Glutamatergic neuron (in vitro differentiated cells): ENCODE data around the gene ARHGAP11A. TPM values are rescaled to one million over a fixed set of nuclear protein-coding genes. Genes with fewer than 3 reads are reported as not detected.

ENCODE experiments used
- DNase-seq: peaks from one replicate; pipeline ENCODE4 v3.0.0; 2022
- H3K27ac Mint-ChIP-seq: one replicate; pipeline ENCODE4 v1.8.0; 2020; ENCODE audit warnings: mild to moderate bottlenecking, mixed read lengths, inconsistent platforms; ENCODE audit not compliant: unreplicated experiment
- H3K27me3 Mint-ChIP-seq: one replicate; pipeline ENCODE4 v1.8.0; 2020; ENCODE audit warnings: mild to moderate bottlenecking, moderate library complexity, mixed read lengths, inconsistent platforms; ENCODE audit not compliant: unreplicated experiment
- H3K36me3 Mint-ChIP-seq: one replicate; pipeline ENCODE4 v1.8.0; 2020; ENCODE audit warnings: mild to moderate bottlenecking, mixed read lengths, inconsistent platforms; ENCODE audit not compliant: unreplicated experiment
- H3K4me1 Mint-ChIP-seq: one replicate; pipeline ENCODE4 v1.8.0; 2020; ENCODE audit warnings: mild to moderate bottlenecking, low read depth, mixed read lengths, inconsistent platforms; ENCODE audit not compliant: unreplicated experiment
- H3K4me3 Mint-ChIP-seq: one replicate; pipeline ENCODE4 v1.8.0; 2020; ENCODE audit warnings: mild to moderate bottlenecking, mixed read lengths, inconsistent platforms; ENCODE audit not compliant: unreplicated experiment
- H3K9me3 Mint-ChIP-seq: one replicate; pipeline ENCODE4 v1.8.0; 2020; ENCODE audit warnings: mild to moderate bottlenecking, moderate library complexity, mixed read lengths, inconsistent platforms; ENCODE audit not compliant: unreplicated experiment
- CTCF ChIP-seq: fragments of 200-600 bp; sonication (generic); IDR thresholded peaks from one replicate; pipeline ENCODE4 v1.5.0; 2021; ENCODE audit not compliant: partially characterized antibody, unreplicated experiment
- total RNA-seq: library from RNA; stranded (reverse); fragmentation: NEBNext Ultra II Directional; extraction: Animal tissue kit (Norgen Biotek cat#: 25700); gene quantifications from one replicate; pipeline ENCODE4 v1.2.1, GENCODE V29; 2021; ENCODE audit not compliant: unreplicated experiment

Gene ARHGAP11A
- total RNA-seq, 1 donor from 2014 or later, result 8.9 TPM

GRCh38 chr15:32682977-32683630, 67.8 kb downstream of the ARHGAP11A start:
- Mint-ChIP-seq H3K4me3 (no peak overlapping the region), H3K4me1 (no peaks in the 10 kb centered on the region), H3K27ac (no peak overlapping the region), H3K9me3 (no peaks in the 10 kb centered on the region), H3K36me3 (peaks cover 7% of the 10 kb centered on the region), H3K27me3 (no peaks in the 10 kb centered on the region)
- no peak for TF ChIP-seq CTCF
- no peak for DNase-seq

GRCh38 chr15:32683906-32684584, 68.7 kb downstream of the ARHGAP11A start:
- Mint-ChIP-seq H3K27me3 (no peaks in the 10 kb centered on the region), H3K4me1 (no peaks in the 10 kb centered on the region), H3K4me3 (no peak overlapping the region), H3K9me3 (no peaks in the 10 kb centered on the region), H3K36me3 (peaks cover 7% of the 10 kb centered on the region), H3K27ac (no peak overlapping the region)
- TF ChIP-seq CTCF, result no peak
- DNase-seq, result no peak

- no peaks in the 10 kb centered on the region for H3K4me1 Mint-ChIP-seq
- no peaks in the 10 kb centered on the region for H3K9me3 Mint-ChIP-seq
- H3K36me3 Mint-ChIP-seq, result peaks cover 7% of the 10 kb centered on the region
- no peak overlapping the region for H3K4me3 Mint-ChIP-seq
- TF ChIP-seq CTCF, result no peak
- no peaks in the 10 kb centered on the region for H3K27me3 Mint-ChIP-seq
- DNase-seq, result no peak
- H3K27ac Mint-ChIP-seq, result no peak overlapping the region
Observed at GRCh38 chr15:32685576-32685975, 70.3 kb downstream of the ARHGAP11A start.

- H3K27me3 Mint-ChIP-seq, result no peaks in the 10 kb centered on the region
- H3K4me1 Mint-ChIP-seq, result no peaks in the 10 kb centered on the region
- peaks cover 7% of the 10 kb centered on the region for H3K36me3 Mint-ChIP-seq
- H3K4me3 Mint-ChIP-seq, result no peak overlapping the region
- H3K9me3 Mint-ChIP-seq, result peaks cover 2% of the 10 kb centered on the region
- H3K27ac Mint-ChIP-seq, result no peak overlapping the region
- DNase-seq, result no peak
- TF ChIP-seq CTCF, result no peak
Observed at GRCh38 chr15:32687556-32687955, 72.3 kb downstream of the ARHGAP11A start.

- H3K36me3 Mint-ChIP-seq, result peaks cover 7% of the 10 kb centered on the region
- no peak for TF ChIP-seq CTCF
- no peak overlapping the region for H3K4me3 Mint-ChIP-seq
Observed at GRCh38 chr15:32688151-32688639, 72.9 kb downstream of the ARHGAP11A start.

More at GRCh38 chr15:32688151-32688639, 72.9 kb downstream of the ARHGAP11A start:
- Mint-ChIP-seq H3K9me3 (peaks cover 2% of the 10 kb centered on the region), H3K27me3 (no peaks in the 10 kb centered on the region), H3K27ac (no peak overlapping the region), H3K4me1 (no peaks in the 10 kb centered on the region)
- DNase-seq, result no peak
